Activated naive CD4-positive, alpha-beta T cell treated with anti-CD3 and anti-CD28 coated beads, Interleukin-2, amount 10 ng/mL, durations not matched to agents 7 days and 5 days (primary cell): ENCODE measurements around the gene HES5.

Experiments
- CTCF ChIA-PET: fragments of 350-600 bp; sonication (Branson Sonifier 250); formaldehyde crosslinking; loops from one replicate; lab custom pipeline; 2021; ENCODE audit warnings: antibody characterized with exemption; lab: Charles Lee
- DNase-seq: peaks from one replicate; pipeline ENCODE4 v3.0.0-alpha.2; 2020
- H3K27ac Mint-ChIP-seq: one replicate; pipeline ENCODE4 v1.8.0; 2021; ENCODE audit warnings: mild to moderate bottlenecking, moderate library complexity, mixed read lengths
- H3K27me3 Mint-ChIP-seq: one replicate; pipeline ENCODE4 v1.8.0; 2021; ENCODE audit warnings: mild to moderate bottlenecking, mixed read lengths
- H3K36me3 Mint-ChIP-seq: one replicate; pipeline ENCODE4 v1.8.0; 2021; ENCODE audit warnings: mixed read lengths
- H3K4me1 Mint-ChIP-seq: one replicate; pipeline ENCODE4 v1.8.0; 2021; ENCODE audit warnings: mixed read lengths
- H3K4me3 Mint-ChIP-seq: one replicate; pipeline ENCODE4 v1.8.0; 2021; ENCODE audit warnings: mild to moderate bottlenecking, moderate library complexity, mixed read lengths
- H3K9me3 Mint-ChIP-seq: one replicate; pipeline ENCODE4 v1.8.0; 2021; ENCODE audit warnings: mixed read lengths

The HES5 gene

GRCh38 chr1:2495546-2495945, 34.5 kb downstream of the HES5 start:
- Mint-ChIP-seq H3K27me3 (peaks cover 15% of the 10 kb centered on the region), H3K36me3 (no peaks in the 10 kb centered on the region), H3K4me1 (peaks cover 45% of the 10 kb centered on the region), H3K9me3 (no peaks in the 10 kb centered on the region), H3K27ac (no peak overlapping the region), H3K4me3 (no peak overlapping the region)
- CTCF ChIA-PET = no interaction called here
- DNase-seq = no peak

GRCh38 chr1:2495026-2495425, 35.0 kb downstream of the HES5 start:
- Mint-ChIP-seq H3K9me3 (no peaks in the 10 kb centered on the region), H3K4me1 (peaks cover 40% of the 10 kb centered on the region), H3K27ac (no peak overlapping the region), H3K27me3 (peaks cover 15% of the 10 kb centered on the region), H3K36me3 (no peaks in the 10 kb centered on the region), H3K4me3 (no peak overlapping the region)
- no peak for DNase-seq
- CTCF ChIA-PET = no interaction called here

- CTCF ChIA-PET = no interaction called here
- H3K9me3 Mint-ChIP-seq = no peaks in the 10 kb centered on the region
- no peaks in the 10 kb centered on the region for H3K36me3 Mint-ChIP-seq
- H3K4me1 Mint-ChIP-seq = peaks cover 33% of the 10 kb centered on the region
- no peak overlapping the region for H3K27ac Mint-ChIP-seq
- no peak overlapping the region for H3K4me3 Mint-ChIP-seq
- H3K27me3 Mint-ChIP-seq = peaks cover 15% of the 10 kb centered on the region
- no peak for DNase-seq
Observed at GRCh38 chr1:2494323-2494693, 35.8 kb downstream of the HES5 start.

- H3K36me3 Mint-ChIP-seq = no peaks in the 10 kb centered on the region
- H3K9me3 Mint-ChIP-seq = peaks cover 5% of the 10 kb centered on the region
- no peak overlapping the region for H3K27ac Mint-ChIP-seq
- DNase-seq = no peak
- H3K4me3 Mint-ChIP-seq = no peak overlapping the region
- CTCF ChIA-PET = no interaction called here
- H3K27me3 Mint-ChIP-seq = peaks cover 15% of the 10 kb centered on the region
- H3K4me1 Mint-ChIP-seq = peaks cover 28% of the 10 kb centered on the region
Observed at GRCh38 chr1:2493691-2494322, 36.3 kb downstream of the HES5 start.

- no peak for DNase-seq
- H3K4me1 Mint-ChIP-seq = peaks cover 28% of the 10 kb centered on the region
- no peaks in the 10 kb centered on the region for H3K36me3 Mint-ChIP-seq
- no peak overlapping the region for H3K4me3 Mint-ChIP-seq
- peaks cover 10% of the 10 kb centered on the region for H3K9me3 Mint-ChIP-seq
- H3K27ac Mint-ChIP-seq = no peak overlapping the region
- peaks cover 15% of the 10 kb centered on the region for H3K27me3 Mint-ChIP-seq
- CTCF ChIA-PET = no interaction called here
Observed at GRCh38 chr1:2493218-2493617, 36.8 kb downstream of the HES5 start.

GRCh38 chr1:2492091-2492490, 38.0 kb downstream of the HES5 start:
- Mint-ChIP-seq H3K4me3 (no peak overlapping the region), H3K27ac (no peak overlapping the region), H3K36me3 (no peaks in the 10 kb centered on the region), H3K9me3 (peaks cover 14% of the 10 kb centered on the region), H3K27me3 (peaks cover 15% of the 10 kb centered on the region), H3K4me1 (peaks cover 28% of the 10 kb centered on the region)
- no peak for DNase-seq
- CTCF ChIA-PET = no interaction called here

GRCh38 chr1:2489615-2490014, 40.4 kb downstream of the HES5 start:
- no peak overlapping the region for H3K4me3 Mint-ChIP-seq
- CTCF ChIA-PET = interaction anchor here (1.0 to 1.1 kb wide), 2 partner anchors 60 to 315 kb away, joined by 3 read pairs; no protein-coding TSS in a partner anchor
- H3K36me3 Mint-ChIP-seq = no peaks in the 10 kb centered on the region
- peaks cover 14% of the 10 kb centered on the region for H3K4me1 Mint-ChIP-seq
- peaks cover 10% of the 10 kb centered on the region for H3K27me3 Mint-ChIP-seq
- peaks cover 15% of the 10 kb centered on the region for H3K9me3 Mint-ChIP-seq
- DNase-seq = no peak
- no peak overlapping the region for H3K27ac Mint-ChIP-seq

GRCh38 chr1:2488688-2489087, 41.4 kb downstream of the HES5 start:
- H3K36me3 Mint-ChIP-seq = no peaks in the 10 kb centered on the region
- peaks cover 10% of the 10 kb centered on the region for H3K27me3 Mint-ChIP-seq
- H3K4me1 Mint-ChIP-seq = peaks cover 7% of the 10 kb centered on the region
- CTCF ChIA-PET = interaction anchor here (1.0 kb wide), 1 partner anchor 59 kb away, joined by 3 read pairs; no protein-coding TSS in a partner anchor
- peaks cover 15% of the 10 kb centered on the region for H3K9me3 Mint-ChIP-seq
- no peak overlapping the region for H3K27ac Mint-ChIP-seq
- DNase-seq = no peak
- no peak overlapping the region for H3K4me3 Mint-ChIP-seq

GRCh38 chr1:2486558-2486957, 43.5 kb downstream of the HES5 start:
- Mint-ChIP-seq H3K27me3 (peaks cover under 1% of the 10 kb centered on the region), H3K4me3 (no peak overlapping the region), H3K9me3 (peaks cover 15% of the 10 kb centered on the region), H3K36me3 (no peaks in the 10 kb centered on the region), H3K4me1 (no peaks in the 10 kb centered on the region), H3K27ac (no peak overlapping the region)
- CTCF ChIA-PET = interaction anchor here (1.2 kb wide), 1 partner anchor 71 kb away, joined by 3 read pairs; no protein-coding TSS in a partner anchor
- no peak for DNase-seq

- no peaks in the 10 kb centered on the region for H3K27me3 Mint-ChIP-seq
- peaks cover 15% of the 10 kb centered on the region for H3K9me3 Mint-ChIP-seq
- no peaks in the 10 kb centered on the region for H3K36me3 Mint-ChIP-seq
- no peak overlapping the region for H3K27ac Mint-ChIP-seq
- no peak for DNase-seq
- CTCF ChIA-PET = no interaction called here
- no peak overlapping the region for H3K4me3 Mint-ChIP-seq
- no peaks in the 10 kb centered on the region for H3K4me1 Mint-ChIP-seq
Observed at GRCh38 chr1:2486041-2486440, 44.0 kb downstream of the HES5 start.

GRCh38 chr1:2483970-2484369, 46.1 kb downstream of the HES5 start:
- H3K27me3 Mint-ChIP-seq = no peaks in the 10 kb centered on the region
- H3K4me3 Mint-ChIP-seq = no peak overlapping the region
- H3K4me1 Mint-ChIP-seq = no peaks in the 10 kb centered on the region
- peaks cover 12% of the 10 kb centered on the region for H3K9me3 Mint-ChIP-seq
- H3K36me3 Mint-ChIP-seq = no peaks in the 10 kb centered on the region
- CTCF ChIA-PET = no interaction called here
- DNase-seq = no peak
- H3K27ac Mint-ChIP-seq = no peak overlapping the region

- Mint-ChIP-seq H3K36me3 (no peaks in the 10 kb centered on the region), H3K4me1 (no peaks in the 10 kb centered on the region), H3K4me3 (no peak overlapping the region), H3K9me3 (peaks cover 4% of the 10 kb centered on the region), H3K27me3 (no peaks in the 10 kb centered on the region), H3K27ac (no peak overlapping the region)
- DNase-seq = no peak
- CTCF ChIA-PET = no interaction called here
Observed at GRCh38 chr1:2483026-2483425, 47.0 kb downstream of the HES5 start.

GRCh38 chr1:2482588-2482987, 47.5 kb downstream of the HES5 start:
- Mint-ChIP-seq H3K27ac (no peak overlapping the region), H3K4me3 (no peak overlapping the region), H3K36me3 (no peaks in the 10 kb centered on the region), H3K4me1 (no peaks in the 10 kb centered on the region), H3K9me3 (peaks cover 3% of the 10 kb centered on the region), H3K27me3 (no peaks in the 10 kb centered on the region)
- CTCF ChIA-PET = no interaction called here
- no peak for DNase-seq

GRCh38 chr1:2481885-2482284, 48.2 kb downstream of the HES5 start:
- CTCF ChIA-PET = no interaction called here
- H3K27ac Mint-ChIP-seq = no peak overlapping the region
- H3K9me3 Mint-ChIP-seq = no peaks in the 10 kb centered on the region
- no peaks in the 10 kb centered on the region for H3K36me3 Mint-ChIP-seq
- no peak for DNase-seq
- no peaks in the 10 kb centered on the region for H3K27me3 Mint-ChIP-seq
- H3K4me1 Mint-ChIP-seq = no peaks in the 10 kb centered on the region
- no peak overlapping the region for H3K4me3 Mint-ChIP-seq

GRCh38 chr1:2480986-2481364, 49.1 kb downstream of the HES5 start:
- H3K9me3 Mint-ChIP-seq = no peaks in the 10 kb centered on the region
- H3K27me3 Mint-ChIP-seq = no peaks in the 10 kb centered on the region
- H3K27ac Mint-ChIP-seq = no peak overlapping the region
- H3K4me3 Mint-ChIP-seq = no peak overlapping the region
- no peak for DNase-seq
- no peaks in the 10 kb centered on the region for H3K4me1 Mint-ChIP-seq
- no peaks in the 10 kb centered on the region for H3K36me3 Mint-ChIP-seq
- CTCF ChIA-PET = no interaction called here
